MM.1S (cell line): ENCODE measurements around the gene ZNF880.
"Not testable (repeated sequence)": the region's sequence is repeated elsewhere in the genome, so short reads cannot be mapped to it uniquely, and the experiment has no call there.

Experiments
- DNase-seq: peaks from one replicate; pipeline ENCODE4 v3.0.0-alpha.2; 2015
- H2AFZ ChIP-seq: fragments of 300-600 bp; sonication (generic); 2 replicates; pipeline ENCODE4 v1.6.0; 2016; ENCODE audit warnings: antibody characterized with exemption, low read length
- H3F3A ChIP-seq: fragments of 300-600 bp; sonication (generic); 2 replicates; pipeline ENCODE4 v1.6.1; 2016; ENCODE audit warnings: mild to moderate bottlenecking, antibody characterized with exemption, low read length, moderate library complexity, mixed read lengths; ENCODE audit not compliant: insufficient read depth
- H3K27ac ChIP-seq: fragments of 300-600 bp; sonication (generic); 2 replicates; pipeline ENCODE4 v1.5.1; 2016; ENCODE audit warnings: mild to moderate bottlenecking, low read length
- H3K27me3 ChIP-seq: fragments of 300-600 bp; sonication (generic); replicated peaks from 2 replicates; pipeline ENCODE4 v1.6.0; 2016; ENCODE audit warnings: low read length; ENCODE audit not compliant: insufficient read depth
- H3K36me3 ChIP-seq: fragments of 300-600 bp; sonication (generic); replicated peaks from 2 replicates; pipeline ENCODE4 v1.6.1; 2016; ENCODE audit warnings: mild to moderate bottlenecking, low read length, mixed read lengths; ENCODE audit not compliant: insufficient read depth
- H3K4me1 ChIP-seq: fragments of 300-600 bp; sonication (generic); 2 replicates; pipeline ENCODE4 v1.6.1; 2016; ENCODE audit warnings: low read length, mixed read lengths
- H3K4me2 ChIP-seq: fragments of 300-600 bp; sonication (generic); 2 replicates; pipeline ENCODE4 v1.6.0; 2016; ENCODE audit warnings: low read depth, low read length
- H3K4me3 ChIP-seq: fragments of 300-600 bp; sonication (generic); 2 replicates; pipeline ENCODE4 v1.5.1; 2016; ENCODE audit warnings: low read length, mixed read lengths
- H3K79me2 ChIP-seq: fragments of 300-600 bp; sonication (generic); 2 replicates; pipeline ENCODE4 v1.6.1; 2016; ENCODE audit warnings: mixed run types, low read length, mixed read lengths
- H3K9ac ChIP-seq: fragments of 300-600 bp; sonication (generic); 2 replicates; pipeline ENCODE4 v1.6.1; 2016; ENCODE audit warnings: low read length, mixed read lengths
- H3K9me2 ChIP-seq: fragments of 300-600 bp; sonication (generic); replicated peaks from 2 replicates; pipeline ENCODE4 v1.6.1; 2016; ENCODE audit warnings: mild to moderate bottlenecking, low read length, mixed read lengths; ENCODE audit not compliant: insufficient read depth
- H3K9me3 ChIP-seq: fragments of 300-600 bp; sonication (generic); replicated peaks from 2 replicates; pipeline ENCODE4 v1.6.1; 2016; ENCODE audit warnings: mild to moderate bottlenecking, low read length, mixed read lengths; ENCODE audit not compliant: insufficient read depth
- H4K20me1 ChIP-seq: fragments of 300-600 bp; sonication (generic); 2 replicates; pipeline ENCODE4 v1.6.1; 2016; ENCODE audit warnings: mild to moderate bottlenecking, low read length, moderate library complexity, mixed read lengths; ENCODE audit not compliant: insufficient read depth
- EZH2 ChIP-seq: fragments of 300-600 bp; sonication (generic); optimal IDR thresholded peaks from 2 replicates; pipeline ENCODE3; 2017; ENCODE audit warnings: low read depth, mild to moderate bottlenecking, antibody characterized with exemption, low read length, mixed read lengths
- EZH2phosphoT487 ChIP-seq: fragments of 300-600 bp; sonication (generic); IDR thresholded peaks from 2 replicates; pipeline ENCODE4 v1.6.1; 2018; ENCODE audit warnings: antibody characterized with exemption, low read length
- TF ChIP-seq, protein P1 (sequence below): fragments of 300-600 bp; sonication (generic); IDR thresholded peaks from 2 replicates; pipeline ENCODE4 v1.5.1; 2016; ENCODE audit warnings: antibody characterized with exemption, low read length, mixed read lengths

The ZNF880 gene

DNA sequence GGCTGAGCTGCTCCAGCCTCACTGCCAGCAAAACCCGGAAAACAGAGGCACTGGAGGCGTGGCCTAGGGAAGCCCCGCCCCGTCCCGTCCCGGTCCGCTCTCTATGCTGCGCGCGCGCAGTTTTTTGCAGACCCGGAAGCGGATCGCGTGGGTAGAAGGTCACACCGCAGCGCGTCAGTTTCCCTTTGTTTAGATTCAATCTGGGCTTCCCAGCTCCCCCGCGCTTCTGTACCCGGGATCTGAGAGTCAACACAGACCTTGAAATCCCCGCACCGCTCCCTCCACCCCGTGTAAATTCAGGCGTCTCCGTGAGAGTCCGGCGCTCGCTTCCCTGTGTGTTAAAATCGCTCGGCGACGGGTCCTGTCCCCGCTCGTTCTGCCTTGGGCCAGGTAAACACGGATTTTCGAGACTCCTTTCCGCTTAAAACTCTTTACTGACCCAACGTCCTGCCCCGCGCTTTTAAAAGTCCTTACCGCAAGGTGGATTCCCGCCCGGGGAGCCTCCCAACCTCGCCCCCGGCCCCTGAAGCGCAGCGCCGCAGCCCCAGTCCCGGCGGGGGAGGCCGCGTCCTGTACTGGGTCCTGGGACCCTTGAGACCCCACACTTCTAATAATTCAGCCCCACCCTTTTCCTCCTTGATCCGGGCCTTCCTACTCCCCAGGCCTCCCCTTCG is 33.5 kb upstream of the ZNF880 start, which contains the start of gene ZNF610:
ZNF610 (plus strand) TSS at position 127 of the 674 bp plus-strand sequence. CDS start 12,930 bp downstream, outside the sequence.
- H2AFZ ChIP-seq: no peak within 1 kb of the TSS
- H3K79me2 ChIP-seq: no peaks in the 10 kb centered on the region
- no peaks in the 10 kb centered on the region for H4K20me1 ChIP-seq
- no peak within 1 kb of the TSS for H3K9ac ChIP-seq
- H3K4me1 ChIP-seq: no peaks in the 10 kb centered on the region
- H3F3A ChIP-seq: no peaks in the 10 kb centered on the region
- DNase-seq: no peak
- TF ChIP-seq EZH2phosphoT487 (no peak), EZH2 (no peak)
- TF ChIP-seq, protein P1, sequence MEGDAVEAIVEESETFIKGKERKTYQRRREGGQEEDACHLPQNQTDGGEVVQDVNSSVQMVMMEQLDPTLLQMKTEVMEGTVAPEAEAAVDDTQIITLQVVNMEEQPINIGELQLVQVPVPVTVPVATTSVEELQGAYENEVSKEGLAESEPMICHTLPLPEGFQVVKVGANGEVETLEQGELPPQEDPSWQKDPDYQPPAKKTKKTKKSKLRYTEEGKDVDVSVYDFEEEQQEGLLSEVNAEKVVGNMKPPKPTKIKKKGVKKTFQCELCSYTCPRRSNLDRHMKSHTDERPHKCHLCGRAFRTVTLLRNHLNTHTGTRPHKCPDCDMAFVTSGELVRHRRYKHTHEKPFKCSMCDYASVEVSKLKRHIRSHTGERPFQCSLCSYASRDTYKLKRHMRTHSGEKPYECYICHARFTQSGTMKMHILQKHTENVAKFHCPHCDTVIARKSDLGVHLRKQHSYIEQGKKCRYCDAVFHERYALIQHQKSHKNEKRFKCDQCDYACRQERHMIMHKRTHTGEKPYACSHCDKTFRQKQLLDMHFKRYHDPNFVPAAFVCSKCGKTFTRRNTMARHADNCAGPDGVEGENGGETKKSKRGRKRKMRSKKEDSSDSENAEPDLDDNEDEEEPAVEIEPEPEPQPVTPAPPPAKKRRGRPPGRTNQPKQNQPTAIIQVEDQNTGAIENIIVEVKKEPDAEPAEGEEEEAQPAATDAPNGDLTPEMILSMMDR: no peak
- no peaks in the 10 kb centered on the region for H3K9me3 ChIP-seq
- no peaks in the 10 kb centered on the region for H3K27me3 ChIP-seq
- H3K36me3 ChIP-seq: no peaks in the 10 kb centered on the region
- no peak within 1 kb of the TSS for H3K27ac ChIP-seq
- H3K4me2 ChIP-seq: no peak within 1 kb of the TSS
- H3K4me3 ChIP-seq: no peak within 1 kb of the TSS
- H3K9me2 ChIP-seq: no peaks in the 10 kb centered on the region

DNA sequence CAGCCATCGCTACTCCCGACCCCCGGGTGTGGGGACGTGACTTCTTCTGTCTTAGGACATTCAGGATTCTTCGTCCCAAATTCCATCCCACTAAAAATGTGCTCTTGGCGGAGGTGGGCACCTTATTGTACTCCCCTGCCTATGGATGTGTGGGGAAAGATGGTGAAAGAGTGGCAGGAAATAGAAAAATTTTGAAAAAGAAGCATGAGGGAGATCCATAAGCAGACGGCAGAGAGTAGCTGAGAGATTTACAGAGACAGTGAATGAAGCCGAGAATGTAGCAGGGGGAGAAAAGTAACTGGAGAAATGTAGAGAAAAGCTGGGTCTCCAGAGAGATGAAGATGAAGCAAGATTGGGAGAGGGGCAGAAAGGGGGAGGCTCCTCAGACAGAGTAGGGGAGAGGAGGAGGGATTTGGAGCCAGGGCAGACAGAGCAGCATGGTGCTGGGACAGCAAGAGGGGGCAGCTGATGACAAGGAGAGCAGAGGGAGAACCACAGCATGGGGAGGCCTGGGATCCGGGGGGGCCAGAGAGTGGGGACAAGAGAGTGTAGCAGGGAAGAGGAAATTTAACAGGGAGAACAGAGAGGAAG is 32.8 kb upstream of the ZNF880 start:
- no peaks in the 10 kb centered on the region for H3K27me3 ChIP-seq
- no peaks in the 10 kb centered on the region for H3K79me2 ChIP-seq
- H4K20me1 ChIP-seq: no peaks in the 10 kb centered on the region
- no peaks in the 10 kb centered on the region for H3F3A ChIP-seq
- no peaks in the 10 kb centered on the region for H3K36me3 ChIP-seq
- H3K4me1 ChIP-seq: no peaks in the 10 kb centered on the region
- no peak overlapping the region for H3K9ac ChIP-seq
- DNase-seq: no peak
- H2AFZ ChIP-seq: no peak overlapping the region
- H3K4me3 ChIP-seq: no peak overlapping the region
- no peak overlapping the region for H3K27ac ChIP-seq
- H3K9me3 ChIP-seq: no peaks in the 10 kb centered on the region
- TF ChIP-seq EZH2phosphoT487 (no peak), EZH2 (no peak)
- TF ChIP-seq, protein P1: no peak
- no peaks in the 10 kb centered on the region for H3K9me2 ChIP-seq
- H3K4me2 ChIP-seq: no peak overlapping the region

DNA sequence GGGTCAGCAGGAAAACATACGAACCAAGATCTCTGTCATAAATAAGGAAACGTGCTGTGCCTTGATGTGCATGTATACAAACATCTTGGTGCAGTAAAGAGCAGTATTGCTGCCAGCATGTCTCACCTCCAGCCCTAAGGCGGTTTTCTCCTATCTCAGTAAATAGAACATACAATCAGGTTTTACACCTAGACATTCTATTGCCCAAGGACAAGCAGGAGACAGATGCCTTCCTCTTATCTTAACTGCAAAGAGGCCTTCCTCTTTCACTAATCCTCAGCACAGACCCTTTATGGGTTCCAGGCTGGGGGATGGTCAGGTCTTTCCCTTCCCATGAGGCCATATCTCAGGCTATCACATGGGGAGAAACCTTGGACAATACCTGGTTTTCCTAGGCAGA is 30.7 kb upstream of the ZNF880 start:
- not testable (repeated sequence) for H3K36me3 ChIP-seq, H3K27me3 ChIP-seq, H3K79me2 ChIP-seq, H3K9me2 ChIP-seq, H4K20me1 ChIP-seq, H3K4me2 ChIP-seq, H2AFZ ChIP-seq, DNase-seq, H3K4me1 ChIP-seq, H3K27ac ChIP-seq, H3K4me3 ChIP-seq, H3F3A ChIP-seq, H3K9ac ChIP-seq, H3K9me3 ChIP-seq

DNA sequence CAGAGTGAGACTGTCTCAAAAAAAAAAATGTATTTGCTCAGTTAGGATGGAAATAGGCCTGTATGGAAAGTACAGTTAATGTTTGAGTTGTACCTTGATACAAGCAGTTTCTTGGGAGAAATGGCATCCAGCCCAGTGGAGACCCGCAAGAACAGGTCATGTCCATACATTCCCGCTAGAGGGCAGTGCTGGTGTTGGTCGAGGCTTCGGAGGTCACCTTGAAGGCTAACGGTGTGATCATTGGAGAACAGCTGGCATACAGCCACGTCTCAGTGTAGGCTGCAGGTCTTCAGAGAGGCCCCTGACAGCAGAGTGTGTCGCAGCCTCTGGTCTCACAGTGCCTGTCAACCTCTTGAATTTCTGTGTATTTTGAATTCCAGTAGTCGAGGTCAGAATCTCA is 26.2 kb upstream of the ZNF880 start:
- Histone ChIP-seq H3K27me3 (no peaks in the 10 kb centered on the region), H3K4me1 (no peaks in the 10 kb centered on the region), H3K9ac (no peak overlapping the region), H3K4me2 (no peak overlapping the region), H3K9me2 (no peaks in the 10 kb centered on the region), H3K9me3 (no peaks in the 10 kb centered on the region), H3K79me2 (no peaks in the 10 kb centered on the region), H4K20me1 (no peaks in the 10 kb centered on the region), H3K4me3 (no peak overlapping the region), H3F3A (no peaks in the 10 kb centered on the region), H2AFZ (no peak overlapping the region), H3K27ac (no peak overlapping the region), H3K36me3 (no peaks in the 10 kb centered on the region)
- DNase-seq: peak; percentile 15
- TF ChIP-seq EZH2 (no peak), EZH2phosphoT487 (no peak)
- TF ChIP-seq, protein P1: peak; percentile 42; the same call in 1 of the 2 replicates
